GM19240 (cell line): ENCODE results near the gene MDM2.
"Not testable (repeated sequence)": the region's sequence is repeated elsewhere in the genome, so short reads cannot be mapped to it uniquely, and the experiment has no call there.

Source experiments
- DNase-seq: peaks from one replicate; pipeline ENCODE4 v3.0.0; 2011; ENCODE audit warnings: low spot score; ENCODE audit not compliant: insufficient read length

MDM2 gene

DNA sequence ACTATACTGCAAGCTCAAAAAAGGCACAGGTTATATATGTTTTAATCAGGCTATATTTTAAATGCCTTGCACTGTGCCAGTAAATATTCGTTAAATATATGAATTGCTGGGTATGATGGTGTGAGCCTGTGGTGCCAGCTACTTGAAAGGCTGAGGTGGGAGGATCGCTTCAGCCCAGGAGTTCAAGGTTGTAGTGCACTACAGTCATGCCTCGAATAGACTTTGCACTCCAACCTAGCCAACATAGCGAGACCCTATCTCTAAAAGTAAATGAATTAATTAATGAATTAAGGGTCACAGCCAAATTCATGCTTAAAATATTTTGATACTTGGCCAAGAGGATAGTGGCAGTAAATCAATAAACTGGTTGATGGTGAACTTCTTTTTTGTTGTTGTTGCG is 22.2 kb upstream of the MDM2 start:
- DNase-seq, result no peak

DNA sequence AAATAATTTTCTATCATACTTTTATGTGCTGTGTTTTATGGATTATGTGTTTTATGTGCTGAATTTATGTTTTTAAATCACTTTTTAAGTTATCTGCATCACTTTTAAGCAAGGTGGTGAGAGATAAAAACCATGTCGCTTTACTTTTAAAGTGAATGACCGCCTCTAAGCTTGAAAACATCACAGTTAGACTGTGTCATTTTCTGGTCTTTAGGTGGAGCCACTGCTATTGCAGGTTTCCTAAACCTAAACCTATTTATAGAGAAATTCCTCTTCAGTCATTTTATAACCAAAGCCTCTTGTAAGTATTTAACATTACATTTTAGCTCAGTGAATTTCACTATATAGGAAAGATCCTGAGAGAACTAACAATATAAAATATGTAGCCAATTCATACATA is 21.0 kb upstream of the MDM2 start:
- no peak for DNase-seq

DNA sequence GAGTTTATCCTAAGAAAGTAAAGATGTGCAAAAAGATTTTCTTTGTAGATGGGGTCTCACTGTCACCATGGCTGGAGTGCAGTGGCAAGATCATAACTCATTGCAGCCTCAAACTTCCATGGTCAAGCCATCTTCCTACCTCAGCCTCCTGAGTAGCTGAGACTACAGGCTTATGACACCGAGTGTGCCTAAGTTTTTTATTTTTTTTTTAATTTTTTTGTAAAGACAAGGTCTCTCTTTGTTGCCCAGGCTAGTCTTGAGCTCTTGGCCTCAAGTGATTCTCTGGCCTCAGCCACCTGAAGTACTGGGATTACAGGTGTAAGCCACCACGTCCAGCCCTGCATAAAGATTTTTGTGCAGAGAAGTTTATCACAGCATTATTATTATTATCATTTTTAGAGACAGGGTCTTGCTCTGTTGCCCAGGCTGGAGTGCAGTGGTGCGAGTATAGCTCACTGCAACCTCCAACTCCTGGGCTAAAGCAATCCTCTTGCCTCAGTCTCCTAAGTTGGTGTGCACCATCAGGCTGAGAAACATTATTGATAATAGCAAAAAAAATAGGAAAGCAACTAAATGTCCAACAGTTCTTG is 19.3 kb upstream of the MDM2 start:
- no peak for DNase-seq

DNA sequence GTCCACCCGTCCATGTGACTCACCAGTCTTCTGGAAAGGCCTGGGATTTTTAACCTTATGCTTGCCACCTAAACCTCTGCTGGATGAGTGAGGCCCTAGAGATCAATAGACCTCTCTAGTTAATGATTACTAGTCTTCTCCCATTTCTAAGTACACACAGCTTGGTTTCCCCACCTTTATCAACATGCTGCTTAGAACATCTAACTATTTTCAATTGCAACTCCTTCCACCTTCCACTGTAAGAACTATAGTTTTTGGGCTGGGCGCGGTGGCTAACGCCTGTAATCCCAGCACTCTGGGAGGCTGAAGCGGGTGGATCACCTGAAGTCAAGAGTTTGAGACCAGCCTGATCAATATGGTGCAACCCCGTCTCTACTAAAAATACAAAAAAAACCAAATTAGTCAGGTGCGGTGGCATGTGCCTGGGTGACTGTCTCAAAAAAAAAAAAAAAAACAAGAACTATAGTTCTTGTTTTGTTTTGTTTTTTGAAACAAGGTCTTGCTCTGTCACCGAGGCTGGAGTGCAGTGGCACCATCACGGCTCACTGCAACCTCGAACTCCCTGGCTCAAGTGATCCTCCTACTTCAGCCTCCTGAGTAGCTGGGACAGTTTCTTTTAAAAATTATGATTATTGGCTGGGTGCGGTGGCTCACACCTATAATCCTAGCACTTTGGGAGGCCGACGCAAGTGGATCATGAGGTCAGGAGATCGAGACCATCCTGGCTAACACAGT is 18.7 kb upstream of the MDM2 start:
- no peak for DNase-seq

DNA sequence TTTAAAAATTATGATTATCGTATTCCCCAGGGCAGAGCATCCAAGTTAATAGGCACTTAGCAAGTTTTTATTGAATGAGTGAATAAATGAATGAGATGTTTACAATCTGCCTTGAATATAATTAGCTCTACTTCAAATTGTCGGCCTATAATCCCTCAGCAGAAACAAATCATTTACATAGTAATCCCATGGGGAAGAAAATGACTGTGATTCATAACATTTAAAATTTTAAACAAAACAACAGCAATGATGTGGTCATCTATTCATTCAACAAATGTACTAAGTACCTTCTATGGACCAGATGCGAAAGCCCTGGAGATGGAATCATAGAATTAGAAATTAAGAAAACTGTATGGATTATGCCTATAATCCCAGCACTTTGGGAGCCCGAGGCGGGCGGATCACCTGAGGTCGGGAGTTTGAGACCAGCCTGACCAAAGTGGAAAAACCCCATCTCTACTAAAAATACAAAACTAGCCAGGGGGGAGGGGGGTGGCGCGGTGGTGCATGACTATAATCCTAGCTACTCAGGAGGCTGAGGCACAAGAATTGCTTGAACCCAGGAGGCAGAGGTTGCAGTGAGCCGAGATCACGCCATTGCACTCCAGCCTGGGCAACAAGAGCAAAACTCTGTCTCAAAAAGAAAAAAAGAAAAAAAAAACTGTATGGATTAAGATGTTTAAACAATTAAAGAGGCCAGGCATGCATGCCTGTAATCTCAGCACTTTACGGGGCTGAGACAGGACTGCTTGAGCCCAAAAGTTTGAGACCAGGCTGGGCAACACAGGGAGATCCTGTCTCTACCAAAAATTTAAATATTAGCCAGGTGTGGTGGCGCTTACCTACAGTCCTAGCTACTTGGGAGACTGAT is 17.7 kb upstream of the MDM2 start:
- DNase-seq, result no peak

DNA sequence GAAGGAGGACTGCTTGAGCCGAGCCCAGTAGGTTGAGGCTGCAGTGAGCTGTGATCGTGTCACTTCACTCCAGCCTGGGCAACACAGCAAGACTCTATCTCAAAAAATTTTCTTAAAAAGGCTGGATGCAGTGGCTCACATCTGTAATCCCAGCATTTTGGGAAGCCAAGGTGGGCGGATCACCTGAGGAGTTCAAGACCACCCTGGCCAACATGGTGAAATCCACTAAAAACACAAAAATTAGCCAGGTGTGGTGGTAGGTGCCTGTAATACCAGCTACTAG is 17.1 kb upstream of the MDM2 start:
- no peak for DNase-seq

DNA sequence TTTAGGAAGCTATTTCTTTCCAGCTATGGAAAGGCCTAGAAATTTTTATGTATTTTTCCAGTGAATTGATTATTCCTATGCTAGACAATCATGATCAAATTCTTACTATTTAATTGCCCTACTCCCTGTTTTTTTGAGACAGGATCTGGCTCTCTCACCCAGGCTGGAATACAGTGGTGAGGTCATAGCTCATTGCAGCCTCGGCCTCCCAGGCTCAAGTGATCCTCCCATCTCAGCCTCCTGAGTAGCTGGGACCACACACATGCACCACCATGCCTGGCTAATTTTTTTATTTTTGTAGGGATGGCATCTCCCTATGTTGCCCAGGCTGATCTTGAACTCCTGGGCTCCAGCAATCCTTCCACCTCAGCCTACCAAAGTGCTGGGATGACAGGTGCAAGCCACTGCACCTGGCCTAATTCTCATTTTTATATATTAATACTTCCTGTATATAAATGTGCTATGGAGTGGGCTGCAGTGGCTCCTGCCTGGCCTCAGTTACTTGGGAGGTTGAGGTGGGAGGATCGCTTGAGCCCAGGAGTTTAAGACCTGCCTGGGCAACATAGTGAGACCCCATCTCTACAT is 16.0 kb upstream of the MDM2 start:
- DNase-seq, result no peak

DNA sequence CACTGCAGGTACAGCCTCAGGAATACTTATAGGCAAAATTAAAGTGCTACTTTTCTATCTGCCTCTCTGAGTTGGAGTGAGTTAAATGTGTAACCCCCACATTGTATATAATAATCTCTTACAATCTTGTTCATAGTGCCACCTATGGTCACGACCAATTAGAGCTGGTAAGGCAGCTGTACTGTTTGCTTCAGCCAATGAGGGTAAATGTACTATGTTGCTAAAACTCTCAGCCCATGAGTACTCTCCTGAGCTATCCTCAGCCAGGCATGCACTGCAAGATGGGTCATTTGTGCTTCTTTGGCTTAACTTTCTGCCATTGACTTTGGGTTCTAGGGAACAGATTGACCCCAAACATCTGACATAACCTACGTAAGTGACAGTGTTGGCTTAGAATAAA is 15.0 kb upstream of the MDM2 start:
- DNase-seq, result peak; percentile 45

DNA sequence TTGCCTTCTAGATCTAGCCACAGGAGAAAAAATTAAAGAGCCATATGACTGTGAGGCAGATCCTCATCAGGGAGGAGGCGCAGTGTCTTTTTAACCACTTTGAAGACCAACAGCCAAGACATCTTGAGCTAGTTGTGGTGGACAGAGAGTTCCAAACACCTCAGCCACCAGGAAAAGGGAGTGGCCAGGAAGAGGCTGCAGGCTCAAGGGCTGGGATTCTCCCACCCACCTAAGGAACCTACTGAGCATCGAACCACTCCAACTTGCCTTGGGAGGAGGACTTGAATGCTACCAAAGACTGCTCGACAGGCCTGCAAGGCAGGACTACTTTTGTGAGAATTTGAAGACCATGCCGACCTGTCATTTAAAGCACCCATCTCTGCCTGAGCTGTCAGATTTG is 14.5 kb upstream of the MDM2 start:
- DNase-seq, result no peak

DNA sequence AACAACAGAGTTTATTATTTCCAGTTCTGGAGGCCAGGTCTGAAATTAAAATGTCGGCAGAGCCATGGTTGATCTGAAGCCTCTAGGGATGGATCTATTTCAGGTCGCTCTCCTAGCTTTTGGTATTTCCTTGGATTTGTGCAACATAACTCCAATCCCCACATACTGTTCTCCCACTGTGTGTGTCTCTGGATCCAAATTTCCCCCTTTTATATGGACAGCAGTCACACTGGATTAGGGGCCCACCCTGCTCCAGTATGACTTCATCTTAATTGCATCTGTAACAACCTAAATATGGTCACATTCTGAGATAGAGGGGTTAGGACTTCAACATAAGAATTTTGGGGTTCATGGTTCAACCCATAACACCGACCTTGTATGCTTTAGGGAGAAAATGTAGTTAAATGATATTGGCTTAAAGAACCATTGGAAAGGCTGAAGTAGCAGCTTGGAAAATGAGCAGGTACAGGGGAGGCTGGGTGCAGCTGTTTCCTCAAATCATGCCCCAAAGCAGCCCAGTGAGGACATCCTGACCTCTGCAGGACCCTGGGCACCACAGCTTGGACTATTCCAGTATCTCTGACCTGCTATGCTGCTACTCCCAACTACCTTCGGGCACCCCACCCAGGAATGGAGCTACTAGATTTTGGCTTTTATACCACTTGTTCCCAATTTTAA is 13.9 kb upstream of the MDM2 start:
- no peak for DNase-seq

DNA sequence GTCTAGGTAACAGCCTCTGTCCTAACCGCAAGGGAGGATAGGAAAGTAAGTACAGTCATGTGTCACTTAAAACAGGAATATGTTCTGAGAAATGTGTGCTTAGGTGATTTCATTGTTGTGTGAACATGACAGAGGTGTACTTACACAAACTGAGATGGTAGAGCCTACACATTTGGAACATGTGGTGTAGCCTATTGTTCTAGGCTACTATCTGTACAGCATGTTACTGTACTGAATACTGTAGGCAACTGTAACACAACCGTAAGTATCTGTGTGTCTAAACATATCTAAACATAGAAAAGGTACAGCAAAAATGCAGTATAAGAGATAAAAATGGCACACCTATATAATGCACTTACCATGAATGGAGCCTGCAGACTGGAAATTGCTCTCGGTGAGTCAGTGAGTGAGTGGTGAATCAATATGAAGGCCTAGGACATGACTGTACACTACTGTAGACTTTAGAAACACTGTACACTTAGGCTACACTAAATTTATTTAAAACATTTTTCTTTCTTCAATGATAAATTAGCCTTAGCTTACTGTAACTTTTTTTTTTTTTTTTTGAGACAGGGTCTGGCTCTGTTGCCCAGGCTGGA is 13.2 kb upstream of the MDM2 start:
- DNase-seq, result no peak

DNA sequence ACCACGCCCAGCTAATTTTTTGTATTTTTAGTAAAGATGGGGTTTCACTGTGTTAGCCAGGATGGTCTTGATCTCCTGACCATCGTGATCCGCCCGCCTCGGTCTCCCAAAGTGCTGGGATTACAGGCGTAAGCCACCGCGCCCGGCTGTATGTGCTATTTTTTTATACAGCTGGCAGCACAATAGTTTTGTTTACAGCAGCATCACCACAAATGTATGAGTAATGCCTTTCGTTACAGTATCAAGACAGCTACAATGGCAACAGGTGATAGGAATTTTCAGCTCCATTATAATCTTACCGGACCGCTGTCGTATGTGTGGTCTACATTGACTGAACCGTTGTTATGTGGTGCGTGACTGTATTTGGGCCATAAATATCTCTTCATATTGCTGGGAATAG is 11.6 kb upstream of the MDM2 start:
- DNase-seq, result no peak

DNA sequence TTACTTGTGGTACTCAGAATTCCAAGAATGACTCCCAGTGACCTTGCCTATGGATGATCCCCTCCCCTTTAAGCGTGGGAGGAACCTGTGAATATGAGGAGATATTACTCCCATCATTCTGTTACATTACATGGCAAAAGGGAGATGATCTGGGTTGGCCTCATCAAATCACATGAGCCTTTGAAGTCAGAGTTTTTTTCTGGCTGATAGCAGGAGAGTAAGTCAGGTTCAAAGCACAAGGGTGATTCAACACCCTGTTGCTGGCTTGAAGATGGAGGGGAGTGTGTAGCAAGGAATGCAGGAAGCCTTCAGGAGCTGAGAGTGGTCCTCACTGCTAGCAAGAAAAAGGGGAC is 9.1 kb upstream of the MDM2 start:
- DNase-seq, result no peak

DNA sequence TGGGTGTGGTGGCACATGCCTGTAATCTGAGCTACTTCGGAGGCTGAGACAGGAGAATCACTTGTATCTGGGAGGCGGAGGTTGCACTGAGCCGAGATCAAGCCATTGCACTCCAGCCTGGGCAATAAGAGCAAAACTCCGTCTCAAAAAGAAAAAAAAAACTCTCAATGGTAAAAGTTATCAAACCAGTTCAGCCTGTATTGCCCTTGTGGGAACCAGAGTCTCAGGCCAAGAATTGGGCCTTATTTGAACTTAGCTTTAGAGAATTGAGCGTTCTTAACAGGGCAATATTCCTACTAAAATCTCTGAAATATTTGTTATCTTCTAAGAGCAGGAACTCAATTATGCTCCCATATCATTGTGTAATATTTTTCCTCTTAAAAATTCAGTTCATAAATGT is 7.7 kb upstream of the MDM2 start:
- no peak for DNase-seq

DNA sequence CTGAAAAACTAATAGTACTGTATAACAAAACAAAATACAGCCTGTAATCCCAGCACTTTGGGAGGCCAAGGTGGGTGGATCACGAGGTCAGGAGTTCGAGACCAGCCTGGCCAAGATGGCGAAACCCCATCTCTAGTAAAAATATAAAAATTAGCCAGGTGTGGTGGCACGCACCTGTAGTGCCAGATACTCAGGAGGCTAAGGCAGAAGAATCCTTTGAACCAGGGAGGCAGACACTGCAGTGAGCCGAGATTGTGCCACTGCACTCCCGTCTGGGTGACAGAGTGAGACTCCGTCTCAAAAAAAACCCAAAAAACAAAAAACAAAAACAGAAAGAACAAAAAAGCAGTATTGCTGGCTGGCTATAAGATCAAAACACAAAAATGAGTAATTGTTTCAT is 6.9 kb upstream of the MDM2 start:
- DNase-seq, result not testable (repeated sequence)

DNA sequence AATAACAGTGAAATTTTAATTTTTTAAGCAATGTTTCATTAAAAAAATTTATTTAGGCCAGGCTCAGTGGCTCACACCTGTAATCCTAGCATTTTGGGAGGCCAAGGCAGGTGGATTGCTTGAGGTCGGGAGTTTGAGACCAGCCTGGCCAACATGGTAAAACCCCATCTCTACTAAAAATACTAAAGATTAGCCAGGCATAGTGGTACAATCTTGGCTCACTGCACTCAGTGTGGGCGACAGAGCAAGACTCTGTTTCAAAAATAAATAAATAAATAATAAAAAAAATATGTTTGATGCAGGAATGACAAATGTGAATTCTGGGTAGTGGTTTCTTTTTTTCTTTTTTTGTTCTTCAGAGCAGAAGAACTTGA is 5.6 kb upstream of the MDM2 start:
- DNase-seq, result not testable (repeated sequence)

DNA sequence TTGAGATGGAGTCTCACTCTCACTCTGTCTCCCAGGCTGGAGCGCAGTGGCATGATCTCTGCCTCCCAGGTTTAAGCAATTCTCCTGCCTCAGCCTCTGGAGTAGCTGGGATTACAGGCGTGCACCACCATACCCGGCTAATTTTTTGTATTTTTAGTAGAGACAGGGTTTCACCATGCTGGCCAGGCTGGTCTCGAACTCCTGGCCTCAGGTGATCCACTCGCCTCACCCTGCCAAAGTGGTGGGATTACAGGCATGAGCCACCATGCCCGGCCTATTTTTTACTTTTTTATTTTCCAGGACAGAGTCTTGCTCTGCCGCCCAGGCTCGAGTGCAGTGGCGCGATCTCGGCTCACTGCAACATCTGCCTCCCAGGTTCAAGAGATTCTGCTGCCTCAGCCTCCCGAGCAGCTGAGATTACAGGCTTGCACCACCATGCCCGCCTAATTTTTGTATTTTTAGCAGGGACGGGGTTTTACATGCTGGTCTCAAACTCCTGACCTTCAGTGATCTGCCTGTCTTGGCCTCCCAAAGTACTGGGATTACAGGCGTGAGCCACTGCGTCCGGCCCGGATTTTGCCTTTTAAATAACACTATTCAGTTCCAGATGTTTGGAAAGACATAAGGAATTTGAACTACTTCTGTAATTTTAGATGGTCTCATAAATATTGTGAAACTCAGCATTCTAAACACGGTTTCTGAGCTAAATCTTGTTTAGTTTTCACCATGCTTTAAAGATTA is 4.9 kb upstream of the MDM2 start:
- DNase-seq, result not testable (repeated sequence)

DNA sequence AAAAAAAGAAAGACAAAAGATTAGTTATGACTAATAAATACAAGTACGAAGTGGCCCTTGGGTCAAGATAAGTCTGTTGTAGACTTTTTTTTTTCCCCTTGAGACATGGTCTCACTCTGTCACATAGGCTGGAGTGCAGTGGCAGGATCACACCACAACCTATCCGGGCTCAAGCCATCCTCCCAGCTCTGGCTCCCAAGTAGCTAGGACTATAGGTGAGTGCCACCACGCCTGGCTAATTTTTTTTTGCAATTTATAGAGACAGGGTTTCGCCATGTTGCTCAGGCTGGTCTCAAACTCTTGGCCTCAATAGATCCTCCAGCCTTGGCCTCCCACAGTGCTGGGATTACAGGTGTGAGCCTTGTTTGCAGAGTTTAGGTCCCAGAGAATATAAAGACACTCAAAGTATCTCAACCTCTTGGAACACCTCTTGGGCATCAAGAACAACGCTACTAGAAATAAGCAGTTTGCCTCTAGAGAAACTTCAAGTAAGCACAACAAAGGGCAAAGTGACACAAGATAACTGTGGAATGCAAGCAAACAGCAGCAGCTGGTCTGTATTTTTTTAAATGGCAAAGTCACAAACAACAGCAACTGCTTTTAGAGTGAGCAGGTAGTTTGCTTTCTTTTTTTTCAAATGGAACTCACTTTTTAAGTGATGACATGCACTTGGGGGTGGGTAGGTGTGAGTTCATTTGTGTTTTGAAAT is 3.9 kb upstream of the MDM2 start:
- DNase-seq, result no peak

DNA sequence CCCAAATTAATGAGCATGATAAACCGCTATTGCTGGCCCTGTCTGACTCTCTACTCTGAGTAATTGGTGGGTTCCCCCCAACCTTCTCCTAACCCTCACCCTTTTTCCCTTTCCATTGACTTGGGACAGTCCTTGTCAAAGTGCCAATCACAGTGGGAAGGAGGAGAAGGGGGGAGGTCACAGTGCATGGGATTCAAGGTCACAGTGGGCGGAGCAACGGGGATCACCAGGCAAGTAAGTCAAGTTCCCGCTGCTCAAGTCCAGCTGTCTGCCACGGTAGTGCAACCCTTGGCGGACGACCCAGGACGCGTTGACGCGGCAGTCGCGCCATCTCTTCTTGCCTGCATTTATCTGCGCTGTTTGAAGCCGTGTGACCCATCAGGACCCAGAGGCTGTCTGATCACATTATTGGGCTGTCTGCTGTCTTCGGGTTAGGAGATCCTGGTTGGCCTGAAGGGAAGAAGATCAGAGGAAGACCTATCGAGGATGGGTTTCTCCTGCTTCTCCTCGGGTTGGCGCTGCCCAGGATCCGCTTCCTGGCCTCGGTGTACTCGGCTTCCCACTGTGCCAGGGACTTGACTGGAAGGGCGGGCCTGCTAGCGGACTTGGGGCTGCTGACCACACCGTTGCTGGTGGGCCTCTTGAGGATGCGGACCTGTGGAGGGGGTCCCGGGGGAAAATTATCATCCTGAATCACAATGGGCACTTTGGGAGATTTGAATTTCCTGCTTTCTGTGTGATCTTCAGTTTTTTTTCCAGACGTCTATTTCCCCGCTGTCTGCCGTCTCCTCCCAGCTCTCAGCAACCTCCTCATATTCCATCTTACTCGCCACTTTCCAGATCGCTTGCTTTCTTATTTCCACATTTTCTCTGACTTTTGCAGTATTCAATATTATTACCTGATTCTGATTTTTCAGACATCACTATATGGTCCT is 3.1 kb upstream of the MDM2 start:
- DNase-seq, result no peak
